IgD-negative memory B cell (primary cell): ENCODE results near the gene ANKRD1. TPM values are rescaled to one million over a fixed set of nuclear protein-coding genes. Genes with fewer than 3 reads are reported as not detected.
A peak's percentile ranks its signal among the peaks of the same experiment; 100 is the strongest.
"Not testable (repeated sequence)": the region's sequence is repeated elsewhere in the genome, so short reads cannot be mapped to it uniquely, and the experiment has no call there.

Experiments used
- H3K27ac Mint-ChIP-seq, 3 donors: one replicate each; pipeline ENCODE4 v1.8.0; 2020 to 2022; ENCODE audit warnings: mild to moderate bottlenecking in 3 of 3, mixed read lengths in 3 of 3, moderate library complexity in 1 of 3
- H3K27me3 Mint-ChIP-seq: one replicate; pipeline ENCODE4 v1.8.0; 2021; ENCODE audit warnings: mixed read lengths
- H3K36me3 Mint-ChIP-seq: one replicate; pipeline ENCODE4 v1.8.0; 2020; ENCODE audit warnings: mild to moderate bottlenecking, mixed read lengths
- H3K4me1 Mint-ChIP-seq, 3 donors: one replicate each; pipeline ENCODE4 v1.8.0; 2020 to 2022; ENCODE audit warnings: mixed read lengths in 3 of 3, mild to moderate bottlenecking in 1 of 3
- H3K4me3 Mint-ChIP-seq, 4 donors: one replicate each; pipeline ENCODE4 v1.8.0; 2020 to 2022; ENCODE audit warnings: mild to moderate bottlenecking in 4 of 4, mixed read lengths in 4 of 4, moderate library complexity in 3 of 4
- H3K9me3 Mint-ChIP-seq, 3 donors: one replicate each; pipeline ENCODE4 v1.8.0; 2020 to 2021; ENCODE audit warnings: mixed read lengths in 3 of 3, mild to moderate bottlenecking in 1 of 3
- polyA plus RNA-seq: library from polyadenylated mRNA; unstranded; fragments of 300-500 nt; fragmentation: Illumina TruSeq; gene quantifications from one replicate; pipeline ENCODE4 v1.2.3, GENCODE V29; 2021

The ANKRD1 gene
- polyA plus RNA-seq, 1 donor from 2014 or later, result not detected

DNA sequence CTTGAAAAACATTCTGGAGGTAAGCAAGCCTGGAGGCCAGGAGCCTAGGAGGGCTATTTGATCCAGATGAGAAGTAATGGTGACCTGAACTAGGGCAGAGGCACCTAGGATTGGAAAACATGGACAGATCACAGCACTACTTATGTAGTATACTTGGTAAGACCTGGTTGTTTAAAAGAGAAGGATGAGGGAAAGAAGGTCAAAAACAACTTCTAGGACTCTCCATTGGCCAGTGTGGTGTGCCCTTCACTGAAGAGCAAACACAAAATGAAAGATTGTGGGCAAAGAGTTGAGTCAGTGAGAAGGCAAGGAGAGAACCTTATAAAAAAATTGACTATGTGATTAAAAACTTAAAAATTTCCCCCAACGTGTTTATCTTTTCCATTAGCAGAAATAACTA, 14.3 kb downstream of the ANKRD1 start:
- Mint-ChIP-seq H3K9me3 (no peaks in the 10 kb centered on the region), H3K4me1 (peaks cover 0 to 1% (median under 1%) of the 10 kb centered on the region in 3 donors), H3K27ac (no peak overlapping the region), H3K4me3 (no peak overlapping the region), H3K36me3 (peaks cover 4% of the 10 kb centered on the region), H3K27me3 (no peaks in the 10 kb centered on the region)

DNA sequence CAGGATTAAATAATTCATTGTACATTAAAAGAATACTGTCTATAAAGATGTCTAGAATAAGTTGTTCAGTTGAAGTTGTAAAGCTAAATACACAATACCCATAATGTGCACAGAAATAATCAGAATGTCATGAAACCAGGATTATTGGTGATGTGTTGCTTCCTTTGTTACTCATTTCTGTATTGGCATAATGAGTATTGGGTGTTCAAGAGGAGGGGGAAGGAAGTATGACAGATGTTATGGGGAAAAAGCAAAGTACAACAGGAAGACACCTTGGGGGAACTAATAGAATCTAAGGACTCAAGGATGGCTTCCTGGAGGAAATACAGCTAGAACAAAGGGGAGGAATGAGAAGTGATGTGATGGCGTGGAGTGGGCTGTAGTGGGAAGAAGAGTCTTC, 15.0 kb downstream of the ANKRD1 start:
- Mint-ChIP-seq H3K9me3 (no peaks in the 10 kb centered on the region), H3K4me1 (no peaks in the 10 kb centered on the region), H3K36me3 (peaks cover 4% of the 10 kb centered on the region), H3K4me3 (no peak overlapping the region), H3K27me3 (no peaks in the 10 kb centered on the region), H3K27ac (no peak overlapping the region)

DNA sequence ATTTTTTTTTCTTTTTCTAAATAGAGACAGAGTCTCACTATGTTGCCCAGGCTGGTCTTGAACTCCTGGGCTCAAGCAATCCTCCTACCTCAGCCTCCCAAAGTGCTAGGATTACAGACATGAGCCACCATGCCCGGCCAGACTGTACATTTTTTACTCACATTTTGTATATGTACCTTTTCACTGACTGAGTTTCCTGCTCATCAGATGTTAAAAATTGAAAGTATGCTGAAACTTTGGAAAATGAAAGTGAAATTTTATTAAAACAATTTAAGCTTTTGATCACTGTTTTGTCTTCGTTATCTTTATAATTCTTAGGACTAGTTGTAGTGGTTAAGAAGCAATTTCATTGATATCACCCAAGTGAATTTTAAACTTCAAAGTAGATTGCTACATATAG, 24.0 kb downstream of the ANKRD1 start:
- H3K9me3 Mint-ChIP-seq, H3K36me3 Mint-ChIP-seq, H3K4me1 Mint-ChIP-seq, H3K27me3 Mint-ChIP-seq, H3K27ac Mint-ChIP-seq: not testable (repeated sequence)
- peak overlapping the region in 1 of 4 donors; percentile 32 for H3K4me3 Mint-ChIP-seq

DNA sequence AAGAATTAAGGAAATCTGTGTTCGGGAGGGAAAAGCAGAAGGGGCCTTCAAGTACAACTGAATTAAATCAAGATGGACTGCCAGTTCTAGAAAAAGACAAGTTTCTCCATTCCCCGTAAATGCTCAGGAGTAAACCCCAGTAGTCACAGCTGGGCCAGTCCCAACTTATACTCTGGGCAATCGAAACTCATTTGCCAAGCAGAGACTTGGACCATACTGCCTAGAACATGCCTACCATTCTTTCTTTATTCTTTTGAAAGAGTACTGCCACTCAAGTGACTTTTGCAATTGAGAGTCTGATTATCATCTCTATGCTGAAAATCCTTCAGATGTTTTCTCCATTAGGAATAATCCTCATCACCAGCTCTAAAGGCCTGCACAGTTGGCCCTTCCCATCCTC, 27.7 kb downstream of the ANKRD1 start:
- Mint-ChIP-seq H3K27ac (peak overlapping the region in 1 of 3 donors; percentile 44), H3K36me3 (peaks cover 7% of the 10 kb centered on the region), H3K27me3 (no peaks in the 10 kb centered on the region), H3K4me3 (no peak overlapping the region), H3K9me3 (no peaks in the 10 kb centered on the region), H3K4me1 (peaks cover 0 to 5% (median 5%) of the 10 kb centered on the region in 3 donors)

DNA sequence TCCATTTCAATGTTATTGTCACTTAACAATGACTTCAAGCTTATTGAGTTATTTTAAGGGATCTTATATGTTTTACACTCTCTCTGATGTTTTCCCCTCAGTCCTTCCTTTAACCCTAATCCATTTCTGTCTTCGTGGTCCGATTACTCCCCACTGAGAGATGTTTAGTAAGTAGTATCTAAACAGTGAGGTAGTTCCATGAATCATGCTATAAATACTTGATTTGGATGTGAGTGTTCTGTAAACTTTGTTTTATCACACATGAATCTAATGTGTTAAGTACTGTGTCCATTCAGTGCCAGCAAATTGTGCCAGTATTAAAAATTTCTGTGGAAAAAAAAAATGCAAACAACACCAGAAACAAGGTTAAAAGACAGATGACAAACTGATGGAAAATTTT, 30.5 kb downstream of the ANKRD1 start:
- H3K4me1 Mint-ChIP-seq, result peaks cover 0 to 5% (median 2%) of the 10 kb centered on the region in 3 donors
- no peak overlapping the region for H3K4me3 Mint-ChIP-seq
- H3K27me3 Mint-ChIP-seq, result no peaks in the 10 kb centered on the region
- H3K36me3 Mint-ChIP-seq, result peaks cover 7% of the 10 kb centered on the region
- H3K9me3 Mint-ChIP-seq, result no peaks in the 10 kb centered on the region
- no peak overlapping the region for H3K27ac Mint-ChIP-seq

DNA sequence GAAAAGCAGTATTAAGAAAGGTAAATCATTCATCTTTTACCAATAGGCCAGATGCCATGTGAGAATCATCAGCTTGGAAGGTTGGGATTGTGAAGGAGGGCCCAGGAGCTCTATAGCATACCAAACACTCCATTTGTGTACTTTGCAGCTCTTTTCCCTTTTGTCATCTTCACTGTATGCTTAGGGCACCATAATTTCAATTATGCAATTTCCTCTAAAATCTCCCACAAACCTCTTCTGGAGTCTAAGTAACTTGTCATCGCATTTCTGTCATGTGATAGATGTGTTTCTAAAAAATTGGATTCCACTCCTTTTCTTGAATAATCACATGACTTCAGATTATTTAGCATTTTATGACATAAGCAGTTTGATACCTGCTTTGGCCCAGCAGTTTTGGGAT, 31.3 kb downstream of the ANKRD1 start:
- Mint-ChIP-seq H3K27me3 (no peaks in the 10 kb centered on the region), H3K4me1 (peaks cover 0 to 5% (median 2%) of the 10 kb centered on the region in 3 donors), H3K9me3 (no peaks in the 10 kb centered on the region), H3K27ac (no peak overlapping the region), H3K36me3 (peaks cover 7% of the 10 kb centered on the region), H3K4me3 (no peak overlapping the region)

DNA sequence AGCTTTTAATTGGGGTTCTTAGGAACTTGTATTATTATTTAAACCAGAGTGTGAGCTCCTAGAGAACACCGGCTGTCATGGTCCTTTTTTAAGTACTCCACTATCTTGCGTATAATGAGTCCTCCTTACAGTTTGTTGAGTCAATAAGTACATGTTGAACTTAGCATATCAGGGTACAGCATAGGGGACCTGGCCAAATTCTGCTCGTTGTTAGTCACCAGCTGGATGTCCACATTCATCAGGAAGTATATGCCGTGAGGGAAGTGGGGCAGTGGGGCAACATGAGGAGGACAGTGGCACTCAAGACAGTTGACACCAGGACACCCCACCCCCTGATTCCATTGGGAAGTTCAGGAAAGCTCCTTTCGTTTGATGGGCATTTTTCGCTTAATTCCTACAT, 32.5 kb downstream of the ANKRD1 start:
- H3K4me1 Mint-ChIP-seq, result peaks cover 0 to 5% (median 2%) of the 10 kb centered on the region in 3 donors
- H3K27me3 Mint-ChIP-seq, result no peaks in the 10 kb centered on the region
- H3K4me3 Mint-ChIP-seq, result no peak overlapping the region
- no peak overlapping the region for H3K27ac Mint-ChIP-seq
- H3K9me3 Mint-ChIP-seq, result no peaks in the 10 kb centered on the region
- peaks cover 7% of the 10 kb centered on the region for H3K36me3 Mint-ChIP-seq

DNA sequence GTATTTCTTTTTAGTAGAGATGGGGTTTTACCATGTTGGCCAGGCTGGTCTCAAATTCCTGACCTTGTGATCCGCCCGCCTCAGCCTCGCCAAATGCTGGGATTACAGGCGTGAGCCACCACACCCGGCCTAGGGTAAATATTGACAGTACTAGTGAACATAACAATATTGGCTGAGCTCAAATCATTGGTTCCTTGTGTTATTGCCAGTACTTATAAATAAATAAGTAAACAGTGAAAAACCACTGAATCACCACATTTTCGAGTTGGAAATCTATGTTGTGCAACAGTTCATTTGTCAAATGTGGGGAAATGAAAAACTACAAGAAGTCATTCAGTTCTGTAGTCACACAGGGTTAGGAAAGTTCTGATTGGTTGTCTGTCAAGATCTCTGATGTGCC, 33.3 kb downstream of the ANKRD1 start:
- H3K27me3 Mint-ChIP-seq, result no peaks in the 10 kb centered on the region
- no peak overlapping the region for H3K4me3 Mint-ChIP-seq
- H3K4me1 Mint-ChIP-seq, result peaks cover 0 to 5% (median 2%) of the 10 kb centered on the region in 3 donors
- no peak overlapping the region for H3K27ac Mint-ChIP-seq
- no peaks in the 10 kb centered on the region for H3K9me3 Mint-ChIP-seq
- H3K36me3 Mint-ChIP-seq, result peaks cover 7% of the 10 kb centered on the region

DNA sequence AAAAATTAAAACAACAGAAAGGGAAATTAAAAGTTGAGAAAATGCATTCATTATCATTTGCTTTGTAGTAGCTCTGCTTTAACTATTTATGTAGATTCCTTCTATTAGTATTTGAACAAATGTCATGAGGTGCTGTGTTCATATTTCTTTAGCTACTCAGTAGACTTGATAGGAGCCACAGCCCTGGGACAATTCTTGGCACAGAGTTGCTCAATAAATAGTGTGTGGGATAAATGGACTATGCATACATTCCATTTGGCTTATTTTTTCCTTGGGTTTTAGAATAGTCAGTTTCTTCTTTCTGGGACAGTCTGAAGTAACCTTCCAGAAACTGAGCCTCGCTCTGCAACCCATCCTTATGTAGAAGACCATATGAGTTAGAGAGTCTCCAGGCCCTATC, 35.7 kb downstream of the ANKRD1 start:
- Mint-ChIP-seq H3K36me3 (peaks cover 7% of the 10 kb centered on the region), H3K27me3 (no peaks in the 10 kb centered on the region), H3K4me1 (peaks cover 0 to 2% (median 0%) of the 10 kb centered on the region in 3 donors), H3K4me3 (no peak overlapping the region), H3K9me3 (no peaks in the 10 kb centered on the region), H3K27ac (no peak overlapping the region)

DNA sequence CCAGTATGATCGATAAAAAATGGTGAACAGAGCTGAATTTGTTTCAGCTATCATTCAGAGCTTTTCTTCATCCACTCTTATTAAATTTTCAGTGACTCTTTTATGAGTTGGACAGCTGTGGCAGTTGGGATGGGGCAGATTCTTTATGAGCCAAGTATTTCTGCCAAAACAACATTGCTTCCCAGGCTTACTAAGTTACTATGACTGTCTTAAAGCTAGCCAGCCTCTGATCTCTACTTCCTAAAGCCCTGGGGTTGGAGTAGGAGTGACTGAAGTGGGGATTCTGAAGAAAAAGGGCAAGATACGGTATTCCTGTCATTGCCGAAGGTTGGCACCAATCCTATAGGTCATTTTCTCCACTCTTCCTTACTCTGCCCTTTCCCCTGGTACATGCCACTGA, 36.5 kb downstream of the ANKRD1 start:
- Mint-ChIP-seq H3K27ac (no peak overlapping the region), H3K27me3 (no peaks in the 10 kb centered on the region), H3K4me1 (peaks cover 0 to 2% (median 0%) of the 10 kb centered on the region in 3 donors), H3K36me3 (peaks cover 7% of the 10 kb centered on the region), H3K9me3 (no peaks in the 10 kb centered on the region), H3K4me3 (no peak overlapping the region)

DNA sequence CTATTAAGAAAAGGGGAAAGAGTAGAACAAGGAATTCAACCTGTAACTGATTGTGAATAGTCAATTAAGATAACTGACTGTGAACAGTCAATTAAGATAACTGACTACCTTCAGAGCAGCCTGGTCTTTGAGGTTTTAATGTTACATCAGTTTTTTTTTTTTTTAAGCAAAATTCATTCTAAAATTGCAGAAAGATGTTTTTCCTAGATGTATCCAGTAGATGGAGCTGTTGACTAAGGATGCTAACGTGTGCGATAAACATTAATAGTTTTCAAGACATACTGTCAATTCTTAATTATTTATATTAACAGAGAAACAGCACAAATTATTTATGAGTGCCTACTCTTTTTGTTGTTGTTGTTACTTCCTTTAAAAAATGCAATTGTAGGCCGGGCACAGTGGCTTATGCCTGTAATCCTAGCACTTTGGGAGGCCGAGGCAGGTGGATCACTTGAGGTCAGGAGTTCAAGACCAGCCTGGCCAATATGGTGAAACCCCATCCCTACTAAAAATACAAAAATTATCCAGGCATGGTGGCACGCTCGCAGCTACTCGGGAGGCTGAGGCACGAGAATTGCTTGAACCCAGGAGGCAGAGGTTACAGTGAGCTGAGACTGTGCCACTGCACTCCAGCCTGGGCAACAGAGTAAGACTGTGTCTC, 40.7 kb downstream of the ANKRD1 start:
- not testable (repeated sequence) for H3K4me1 Mint-ChIP-seq, H3K4me3 Mint-ChIP-seq, H3K36me3 Mint-ChIP-seq, H3K27ac Mint-ChIP-seq, H3K9me3 Mint-ChIP-seq, H3K27me3 Mint-ChIP-seq

DNA sequence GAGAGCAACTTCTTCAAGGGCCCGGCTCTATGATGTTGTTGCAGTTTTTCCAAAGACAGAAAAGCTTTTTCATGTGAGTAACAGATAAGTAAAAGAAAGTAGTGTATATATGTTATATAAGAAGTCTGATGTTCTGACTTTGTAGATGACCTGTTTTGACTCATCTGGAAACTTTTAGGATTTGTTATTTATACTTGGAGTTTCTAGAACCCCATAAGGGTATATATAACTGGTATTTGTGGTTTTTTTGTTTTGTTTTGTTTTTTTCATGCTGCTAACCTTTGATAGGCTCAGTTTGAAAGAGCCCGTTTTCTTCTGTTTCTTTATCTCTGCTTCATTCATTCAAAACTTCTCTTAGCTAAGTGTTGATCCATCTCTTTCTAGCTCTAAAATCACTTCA, 41.8 kb downstream of the ANKRD1 start:
- Mint-ChIP-seq H3K4me1 (peaks cover 0 to 8% (median 4%) of the 10 kb centered on the region in 3 donors), H3K27me3 (no peaks in the 10 kb centered on the region), H3K9me3 (no peaks in the 10 kb centered on the region), H3K36me3 (peaks cover 1% of the 10 kb centered on the region), H3K4me3 (no peak overlapping the region), H3K27ac (no peak overlapping the region)

DNA sequence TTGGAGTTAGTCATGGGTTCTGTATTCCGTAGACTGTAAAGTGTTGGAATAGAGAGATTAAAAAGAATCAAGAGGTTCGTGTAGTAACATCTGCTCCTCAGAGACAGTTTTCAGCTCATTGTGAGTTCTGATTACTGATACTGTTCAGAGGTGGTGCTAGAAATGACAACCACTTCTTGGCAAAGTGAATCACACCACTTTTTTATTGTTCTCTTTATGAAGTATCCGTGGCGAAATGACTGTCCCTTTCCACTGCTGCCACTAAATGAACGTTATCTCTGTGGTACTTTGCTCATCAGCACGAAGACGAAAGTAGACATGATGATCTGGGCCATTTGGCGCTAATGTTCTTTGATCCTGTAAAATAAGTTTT, 48.3 kb downstream of the ANKRD1 start:
- peaks cover 13 to 38% (median 24%) of the 10 kb centered on the region in 3 donors for H3K4me1 Mint-ChIP-seq
- peak overlapping the region; percentile 91 to 93 (median 93) for H3K27ac Mint-ChIP-seq
- peaks cover 0 to 5% (median 4%) of the 10 kb centered on the region in 3 donors for H3K9me3 Mint-ChIP-seq
- H3K36me3 Mint-ChIP-seq, result peaks cover 1% of the 10 kb centered on the region
- peaks cover 2% of the 10 kb centered on the region for H3K27me3 Mint-ChIP-seq
- peak overlapping the region; percentile 97 to 98 (median 98) for H3K4me3 Mint-ChIP-seq

DNA sequence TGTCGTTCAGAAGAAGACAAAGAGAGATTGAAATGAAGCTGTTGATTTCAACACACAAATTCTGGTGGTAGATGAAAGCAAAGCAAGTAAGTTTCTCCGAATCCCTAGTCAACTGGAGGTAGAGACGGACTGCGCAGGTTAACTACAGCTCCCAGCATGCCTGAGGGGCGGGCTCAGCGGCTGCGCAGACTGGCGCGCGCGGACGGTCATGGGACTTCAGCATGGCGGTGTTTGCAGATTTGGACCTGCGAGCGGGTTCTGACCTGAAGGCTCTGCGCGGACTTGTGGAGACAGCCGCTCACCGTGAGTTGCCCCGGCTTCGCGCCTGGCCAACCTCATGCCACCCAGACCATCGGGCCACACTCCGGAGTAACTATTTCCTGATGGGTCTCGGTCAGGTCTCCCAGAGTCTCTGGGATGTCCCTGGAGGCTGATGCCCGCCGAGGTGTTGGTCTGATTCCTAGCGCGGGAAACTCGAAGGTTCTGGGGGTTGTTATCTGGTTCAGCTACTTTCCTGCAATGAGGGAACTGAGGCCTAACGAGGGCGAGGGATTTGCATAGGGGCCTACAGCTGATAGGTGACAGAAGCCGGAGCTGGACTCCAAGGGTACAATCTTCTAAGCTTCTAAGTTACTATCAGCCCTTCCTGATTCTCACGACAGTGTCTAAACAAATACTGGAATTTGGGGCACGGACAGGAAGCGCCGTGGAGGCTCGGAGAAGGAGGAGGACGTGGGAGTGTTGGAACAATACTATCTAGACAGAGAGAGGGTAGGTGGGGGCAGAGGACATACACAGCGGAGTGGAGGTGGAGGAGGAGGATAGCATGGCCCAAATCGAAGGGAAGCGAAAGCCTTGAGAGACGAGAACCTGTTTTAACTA, 48.9 kb downstream of the ANKRD1 start, which contains the start of gene RPP30:
RPP30 (plus strand) TSS at position 209 of the 882 bp plus-strand sequence; CDS start at position 222, 13 bp downstream.
- peak within 1 kb of the TSS; percentile 97 to 98 (median 98) for H3K4me3 Mint-ChIP-seq
- H3K9me3 Mint-ChIP-seq, result peaks cover 0 to 5% (median 4%) of the 10 kb centered on the region in 3 donors
- H3K36me3 Mint-ChIP-seq, result no peaks in the 10 kb centered on the region
- H3K27me3 Mint-ChIP-seq, result peaks cover 8% of the 10 kb centered on the region
- peaks cover 13 to 38% (median 24%) of the 10 kb centered on the region in 3 donors for H3K4me1 Mint-ChIP-seq
- H3K27ac Mint-ChIP-seq, result peak within 1 kb of the TSS; percentile 91 to 93 (median 93)

DNA sequence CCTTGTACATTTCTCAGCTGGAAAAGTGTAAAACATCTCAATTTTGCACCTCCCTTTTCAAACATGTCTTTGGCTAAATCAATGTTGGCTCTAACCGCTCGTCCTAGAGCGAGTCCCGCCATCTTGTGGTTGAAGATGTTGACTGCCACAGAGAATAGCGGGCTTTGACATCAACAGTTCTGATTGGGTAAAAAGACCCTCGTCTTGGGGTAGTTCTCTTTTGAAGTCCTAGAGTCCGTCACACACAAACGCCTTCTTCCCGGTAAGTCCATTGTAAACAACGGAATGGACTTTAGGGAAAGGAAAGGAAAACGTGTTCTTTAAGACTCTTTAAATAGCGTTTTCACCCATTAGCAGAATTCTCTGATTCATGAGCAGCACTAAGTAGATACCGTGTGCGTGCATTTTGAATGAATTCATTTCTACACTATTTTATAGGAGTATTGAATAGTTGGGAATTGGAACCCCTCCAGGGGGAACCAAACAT, 49.6 kb downstream of the ANKRD1 start:
- H3K4me1 Mint-ChIP-seq, result peaks cover 13 to 38% (median 24%) of the 10 kb centered on the region in 3 donors

More for the DNA sequence above, 49.6 kb downstream of the ANKRD1 start:
- Mint-ChIP-seq H3K9me3 (peaks cover 0 to 5% (median 4%) of the 10 kb centered on the region in 3 donors), H3K27me3 (peaks cover 8% of the 10 kb centered on the region), H3K4me3 (peak overlapping the region; percentile 97 to 98 (median 98)), H3K27ac (peak overlapping the region; percentile 91 to 93 (median 93)), H3K36me3 (no peaks in the 10 kb centered on the region)
